ENCODE results near the gene MOB4. TPM values are rescaled to one million over a fixed set of nuclear protein-coding genes. Genes with fewer than 3 reads are reported as not detected.

MOB4 gene
- total RNA-seq, 1 donor from 2014 or later: 21.3 TPM

- TF ChIP-seq CTCF (IDR thresholded peaks at IDR 0.05): no peak
- no peaks in the 10 kb centered on the region for H3K27me3 ChIP-seq (ENCODE audit: low read depth)
- intact Hi-C loops (cut with DNase I): no loop called here
- no peak for DNase-seq
- no peaks in the 10 kb centered on the region for H3K9me3 ChIP-seq
- peak overlapping the region; percentile 92 for H3K27ac ChIP-seq
- peaks cover 57% of the 10 kb centered on the region for H3K36me3 ChIP-seq
- peaks cover 53% of the 10 kb centered on the region for H3K4me1 ChIP-seq
- H3K4me3 ChIP-seq: peak overlapping the region; percentile 94
- ATAC-seq: no peak
These were observed 17.5 kb upstream of the MOB4 start for GRCh38 chr2:197498235-197498936.

GRCh38 chr2:197498937-197499593, 16.8 kb upstream of the MOB4 start:
- intact Hi-C loops (cut with DNase I): no loop called here
- Histone ChIP-seq H3K9me3 (no peaks in the 10 kb centered on the region), H3K36me3 (peaks cover 57% of the 10 kb centered on the region), H3K27ac (peak overlapping the region; percentile 92), H3K4me3 (peak overlapping the region; percentile 94), H3K27me3 (ENCODE audit: low read depth) (no peaks in the 10 kb centered on the region), H3K4me1 (peaks cover 53% of the 10 kb centered on the region)
- DNase-seq (peak; percentile 84), ATAC-seq (peak; percentile 49 to 55)
- no peak for TF ChIP-seq CTCF (IDR thresholded peaks at IDR 0.05)

- intact Hi-C loops (cut with DNase I): loop anchor here (10.0 kb wide), 1 partner anchor 275 kb away; no protein-coding TSS in a partner anchor
- TF ChIP-seq CTCF (IDR thresholded peaks at IDR 0.05): no peak
- peak; percentile 98 for DNase-seq
- H3K36me3 ChIP-seq: peaks cover 57% of the 10 kb centered on the region
- peaks cover 53% of the 10 kb centered on the region for H3K4me1 ChIP-seq
- no peaks in the 10 kb centered on the region for H3K9me3 ChIP-seq
- peak; percentile 96 to 98 for ATAC-seq
- no peaks in the 10 kb centered on the region for H3K27me3 ChIP-seq (ENCODE audit: low read depth)
- H3K4me3 ChIP-seq: peak within 1 kb of the TSS; percentile 94
- peak within 1 kb of the TSS; percentile 92 for H3K27ac ChIP-seq
These were observed 16.0 kb upstream of the MOB4 start, which contains the start of the genes HSPD1 and HSPE1 for GRCh38 chr2:197499594-197500502. TSS of gene HSPD1 (minus strand) at chr2:197499840. CDS start at chr2:197498848, 992 bp downstream. TSS of gene HSPE1 (plus strand) at chr2:197500379. CDS start at chr2:197500437, 58 bp downstream.

GRCh38 chr2:197500503-197501131, 15.2 kb upstream of the MOB4 start:
- no peaks in the 10 kb centered on the region for H3K9me3 ChIP-seq
- no peak for TF ChIP-seq CTCF (IDR thresholded peaks at IDR 0.05)
- peak overlapping the region; percentile 92 for H3K27ac ChIP-seq
- no peaks in the 10 kb centered on the region for H3K27me3 ChIP-seq (ENCODE audit: low read depth)
- peaks cover 53% of the 10 kb centered on the region for H3K36me3 ChIP-seq
- H3K4me3 ChIP-seq: peak overlapping the region; percentile 94
- peaks cover 50% of the 10 kb centered on the region for H3K4me1 ChIP-seq
- intact Hi-C loops (cut with DNase I): loop anchor here (10.0 kb wide), 1 partner anchor 274 kb away; no protein-coding TSS in a partner anchor
- ATAC-seq: peak; percentile 4 to 20
- no peak for DNase-seq

Measured in lower lobe of right lung (tissue), 2 donors.